K562 treated with DMSO at 1 percent for 48 hours (cell line): ENCODE data around the gene HTD2. TPM values are rescaled to one million over a fixed set of nuclear protein-coding genes. Genes with fewer than 3 reads are reported as not detected.

ENCODE experiments used
- total RNA-seq: library from RNA; unstranded; fragments of 300-600 nt; gene quantifications from 2 replicates; pipeline ENCODE4 v1.2.3, GENCODE V29; 2022; ENCODE audit warnings: low replicate concordance; ENCODE audit errors: extremely low read depth

Gene HTD2
- not detected in 2 replicates for total RNA-seq

GRCh38 chr3:58305882-58306711 is at the start of gene HTD2, which contains the start of gene RPP14:
TSS of gene HTD2 (plus strand) at chr3:58306520. CDS start at chr3:58317614, 11,094 bp downstream.
TSS of gene RPP14 (plus strand) at chr3:58306245. CDS start at chr3:58310330, 4,085 bp downstream.

DNA sequence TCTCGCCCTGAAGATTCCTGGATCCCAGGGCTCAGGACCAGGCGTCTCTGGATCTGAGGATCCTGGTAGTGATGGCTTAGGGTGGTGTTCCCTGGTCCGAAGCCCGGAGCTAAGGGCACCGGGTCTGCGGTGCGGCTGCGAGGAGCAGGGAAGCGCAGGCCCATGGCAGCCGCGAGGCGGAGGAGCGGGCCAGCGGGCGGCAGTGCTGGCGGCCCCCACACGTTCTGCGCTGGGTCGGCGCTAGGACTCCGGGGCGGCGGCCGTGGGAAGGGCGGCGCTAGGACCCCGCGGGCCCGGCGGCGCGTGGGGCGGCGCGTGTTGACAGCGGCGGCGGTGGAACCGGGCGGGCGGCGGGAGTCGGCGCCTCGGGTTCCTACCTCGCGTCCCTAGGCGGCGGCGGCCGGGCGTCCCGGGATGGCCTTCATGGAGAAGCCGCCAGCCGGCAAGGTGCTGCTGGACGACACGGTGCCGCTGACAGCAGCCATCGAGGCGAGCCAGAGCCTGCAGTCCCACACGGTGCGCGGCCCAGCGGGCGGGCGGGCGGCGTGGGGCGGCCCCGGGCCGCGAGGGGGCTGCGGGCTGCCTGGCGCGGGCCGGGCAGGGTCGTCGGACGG is 26.4 kb downstream of the HTD2 start, which contains the start of gene PXK:
TSS of gene PXK (plus strand) at position 318 of the 614 bp plus-strand sequence. CDS start at position 415, 97 bp downstream.

Other genes starting within 250 kb of the HTD2 start
- gene DNASE1L3, start 95.5 kb upstream of the HTD2 start, total RNA-seq: not detected in 2 replicates
- gene ABHD6, start 68.7 kb upstream of the HTD2 start, total RNA-seq: not detected in 2 replicates
- not detected in 2 replicates for gene RPP14, start 275 bp upstream of the HTD2 start, total RNA-seq
- gene PXK, start 26.4 kb downstream of the HTD2 start, total RNA-seq: not detected in 2 replicates
- not detected in 2 replicates for gene PDHB, start 127.3 kb downstream of the HTD2 start, total RNA-seq
- not detected in 2 replicates for gene KCTD6, start 185.6 kb downstream of the HTD2 start, total RNA-seq
- gene ACOX2, start 230.7 kb downstream of the HTD2 start, total RNA-seq: not detected in 2 replicates